Naive B cell (primary cell): ENCODE results near the gene LKAAEAR1. TPM values are rescaled to one million over a fixed set of nuclear protein-coding genes. Genes with fewer than 3 reads are reported as not detected.

Experiments used
- ATAC-seq, 2 donors: fragments of 150-1000 bp; cut with Tn5 transposase; 2 replicates each; pipeline ENCODE4 v1.10.0; 2021; ENCODE audit warnings: low read depth in 2 of 2, mild to moderate bottlenecking in 2 of 2, moderate library complexity in 2 of 2
- DNase-seq: peaks from one replicate; pipeline ENCODE4 v3.0.0; 2022
- H3K27ac Mint-ChIP-seq, 6 donors: one replicate each; pipeline ENCODE4 v1.8.0; 2020 to 2022; ENCODE audit warnings: mild to moderate bottlenecking in 6 of 6, mixed read lengths in 6 of 6, moderate library complexity in 5 of 6, inconsistent platforms in 2 of 6
- H3K27me3 Mint-ChIP-seq, 3 donors: one replicate each; pipeline ENCODE4 v1.8.0; 2021 to 2022; ENCODE audit warnings: mixed read lengths in 3 of 3, mild to moderate bottlenecking in 1 of 3
- H3K36me3 Mint-ChIP-seq, 2 donors: one replicate each; pipeline ENCODE4 v1.8.0; 2020 to 2022; ENCODE audit warnings: mixed read lengths in 2 of 2, inconsistent platforms in 1 of 2, mild to moderate bottlenecking in 1 of 2
- H3K4me1 Mint-ChIP-seq, 3 donors: one replicate each; pipeline ENCODE4 v1.8.0; 2020 to 2022; ENCODE audit warnings: mixed read lengths in 3 of 3, inconsistent platforms in 1 of 3, mild to moderate bottlenecking in 1 of 3, moderate library complexity in 1 of 3
- H3K4me3 Mint-ChIP-seq, 8 donors: one replicate each; pipeline ENCODE4 v1.8.0; 2020 to 2022; ENCODE audit warnings: mild to moderate bottlenecking in 8 of 8, mixed read lengths in 8 of 8, moderate library complexity in 8 of 8, inconsistent platforms in 2 of 8
- H3K9me3 Mint-ChIP-seq, 7 donors: one replicate each; pipeline ENCODE4 v1.8.0; 2020 to 2022; ENCODE audit warnings: mixed read lengths in 7 of 7, mild to moderate bottlenecking in 5 of 7, inconsistent platforms in 2 of 7, moderate library complexity in 1 of 7
- polyA plus RNA-seq, 6 donors: library from polyadenylated mRNA; unstranded; fragments of 300-500 nt; fragmentation: Illumina TruSeq; gene quantifications; one replicate each; pipeline ENCODE4 v1.2.3, GENCODE V29; 2021; ENCODE audit warnings: low read depth in 6 of 6

Gene LKAAEAR1
- polyA plus RNA-seq, 6 donors from 2014 or later = 0.47 TPM; not detected in 5

- DNase-seq = no peak
- H3K27ac Mint-ChIP-seq = no peak overlapping the region
- no peaks in the 10 kb centered on the region for H3K9me3 Mint-ChIP-seq
- H3K36me3 Mint-ChIP-seq = no peaks in the 10 kb centered on the region
- no peak for ATAC-seq
- H3K4me1 Mint-ChIP-seq = peaks cover 9 to 15% (median 10%) of the 10 kb centered on the region in 3 donors
- H3K27me3 Mint-ChIP-seq = peaks cover 19 to 77% (median 62%) of the 10 kb centered on the region in 3 donors
- peak overlapping the region in 7 of 8 donors; percentile 15 to 64 (median 44) for H3K4me3 Mint-ChIP-seq
These were observed 33.8 kb downstream of the LKAAEAR1 start for GRCh38 chr20:64050261-64051032.

DNA sequence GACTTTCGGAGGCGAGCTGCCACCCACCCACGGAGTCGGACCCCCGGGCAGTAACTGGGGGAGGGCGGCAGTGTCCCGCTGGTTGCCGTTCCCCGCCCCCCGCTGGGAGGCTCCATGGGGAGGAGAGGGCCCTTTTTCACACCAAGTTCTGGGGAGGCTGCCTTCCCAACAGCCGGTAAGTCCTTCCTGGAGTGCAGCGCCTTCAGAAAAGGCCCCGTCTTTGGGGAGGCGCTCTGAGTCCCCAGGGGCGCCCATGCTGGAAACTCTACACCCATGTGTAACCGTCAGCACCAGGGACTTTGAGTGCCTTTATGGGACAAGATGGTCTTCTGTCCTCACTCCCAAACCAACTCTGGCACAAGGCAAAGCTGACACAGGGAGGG is 34.3 kb downstream of the LKAAEAR1 start:
- no peak for ATAC-seq
- no peaks in the 10 kb centered on the region for H3K9me3 Mint-ChIP-seq
- no peak for DNase-seq
- H3K4me1 Mint-ChIP-seq = peaks cover 5 to 10% (median 7%) of the 10 kb centered on the region in 3 donors
- no peak overlapping the region for H3K27ac Mint-ChIP-seq
- H3K4me3 Mint-ChIP-seq = peak overlapping the region in 7 of 8 donors; percentile 8 to 75 (median 62)
- H3K27me3 Mint-ChIP-seq = peaks cover 19 to 77% (median 62%) of the 10 kb centered on the region in 3 donors
- no peaks in the 10 kb centered on the region for H3K36me3 Mint-ChIP-seq

DNA sequence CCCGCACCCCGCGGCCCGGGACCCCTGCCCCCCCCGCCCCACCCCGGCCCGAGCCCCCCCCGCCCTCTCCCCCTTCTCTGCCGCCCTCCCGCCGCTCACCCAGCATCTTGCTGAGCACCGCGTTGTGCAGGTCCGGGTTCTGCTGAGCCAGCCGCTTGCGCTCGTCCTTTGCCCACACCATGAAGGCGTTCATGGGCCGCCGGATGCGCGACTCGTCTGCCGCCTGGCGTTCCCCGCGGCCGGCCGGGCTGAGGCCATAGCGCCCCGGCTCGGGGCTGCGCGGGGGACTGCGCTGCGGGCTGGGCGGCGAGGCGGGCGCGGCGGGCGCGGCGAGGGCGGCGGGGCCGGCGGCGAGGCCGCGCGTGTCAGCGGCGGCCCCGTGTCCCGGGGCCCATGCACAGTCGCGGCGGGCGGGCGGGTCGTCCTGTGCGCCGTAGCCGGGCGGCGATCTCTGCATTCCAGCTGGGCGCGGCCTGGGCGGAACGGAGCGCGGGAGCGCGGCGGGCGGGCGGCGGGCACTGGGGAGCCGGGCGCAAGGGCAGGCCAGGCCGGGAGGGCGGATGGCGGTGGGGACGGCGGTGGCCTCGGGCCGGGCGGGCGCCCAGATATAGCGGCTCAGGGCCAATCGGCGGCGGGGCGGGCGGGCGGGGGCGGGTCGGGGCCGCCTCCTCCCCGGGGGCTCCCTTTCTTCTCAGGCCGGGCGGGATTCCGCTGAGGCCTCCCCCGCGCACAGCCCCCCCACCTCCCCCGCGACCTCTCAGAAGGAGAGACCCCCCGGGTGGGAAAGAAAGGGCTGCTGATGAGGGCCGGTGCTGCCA is 34.9 kb downstream of the LKAAEAR1 start, which contains the start of gene SOX18:
Gene SOX18 (minus strand): TSS at position 580 of the 818 bp plus-strand sequence. CDS start 123 bp downstream, at position 457.
- H3K36me3 Mint-ChIP-seq = no peaks in the 10 kb centered on the region
- peaks cover 7 to 14% (median 9%) of the 10 kb centered on the region in 3 donors for H3K4me1 Mint-ChIP-seq
- H3K27ac Mint-ChIP-seq = no peak within 1 kb of the TSS
- peaks cover 24 to 78% (median 68%) of the 10 kb centered on the region in 3 donors for H3K27me3 Mint-ChIP-seq
- H3K9me3 Mint-ChIP-seq = no peaks in the 10 kb centered on the region
- H3K4me3 Mint-ChIP-seq = peak within 1 kb of the TSS in 7 of 8 donors; percentile 35 to 75 (median 64)
- ATAC-seq = peak; percentile 59 to 67
- no peak for DNase-seq

GRCh38 chr20:64048402-64049044 is 35.7 kb downstream of the LKAAEAR1 start:
- H3K4me1 Mint-ChIP-seq = peaks cover 7 to 18% (median 7%) of the 10 kb centered on the region in 3 donors
- no peaks in the 10 kb centered on the region for H3K9me3 Mint-ChIP-seq
- ATAC-seq (peak in 1 of 2 donors; percentile 10), DNase-seq (no peak)
- H3K27me3 Mint-ChIP-seq = peaks cover 27 to 71% (median 64%) of the 10 kb centered on the region in 3 donors
- H3K36me3 Mint-ChIP-seq = no peaks in the 10 kb centered on the region
- no peak overlapping the region for H3K27ac Mint-ChIP-seq
- H3K4me3 Mint-ChIP-seq = peak overlapping the region in 1 of 8 donors; percentile 55

DNA sequence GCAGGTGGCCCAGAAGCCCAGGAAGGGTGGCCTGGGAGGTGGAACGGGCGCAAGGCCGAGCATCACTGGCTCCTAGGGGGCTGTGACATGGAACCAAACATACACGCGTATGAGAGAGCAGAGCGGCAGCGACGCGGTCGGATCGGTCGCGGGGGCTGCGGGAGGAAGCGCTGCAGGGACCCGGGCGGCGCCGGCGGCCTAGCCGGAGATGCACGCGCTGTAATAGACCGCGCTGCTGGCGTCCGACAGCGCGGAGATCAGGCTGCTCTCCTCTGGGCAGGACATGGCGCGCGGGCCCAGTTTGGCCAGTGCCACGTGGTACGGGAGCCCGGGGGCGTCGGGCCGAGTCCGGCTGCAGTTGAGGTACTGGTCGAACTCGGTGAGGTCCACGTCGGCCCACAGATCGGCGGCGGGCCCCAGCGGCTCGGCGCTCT is 36.2 kb downstream of the LKAAEAR1 start:
- peak overlapping the region in 3 of 8 donors; percentile 22 to 55 (median 47) for H3K4me3 Mint-ChIP-seq
- peak overlapping the region in 2 of 6 donors; percentile 43 to 69 for H3K27ac Mint-ChIP-seq
- H3K27me3 Mint-ChIP-seq = peaks cover 26 to 66% (median 58%) of the 10 kb centered on the region in 3 donors
- H3K9me3 Mint-ChIP-seq = no peaks in the 10 kb centered on the region
- no peak for ATAC-seq
- no peaks in the 10 kb centered on the region for H3K36me3 Mint-ChIP-seq
- H3K4me1 Mint-ChIP-seq = peaks cover 7 to 13% (median 7%) of the 10 kb centered on the region in 3 donors
- DNase-seq = no peak

- Mint-ChIP-seq H3K27me3 (peaks cover 26 to 59% (median 52%) of the 10 kb centered on the region in 3 donors), H3K27ac (peak overlapping the region in 2 of 6 donors; percentile 11 to 76), H3K4me3 (peak overlapping the region in 2 of 8 donors; percentile 64 to 71), H3K4me1 (peaks cover 7 to 16% (median 7%) of the 10 kb centered on the region in 3 donors), H3K36me3 (no peaks in the 10 kb centered on the region), H3K9me3 (no peaks in the 10 kb centered on the region)
- no peak for ATAC-seq
- no peak for DNase-seq
These were observed 37.2 kb downstream of the LKAAEAR1 start for GRCh38 chr20:64047046-64047389.

- Mint-ChIP-seq H3K27ac (no peak overlapping the region), H3K36me3 (no peaks in the 10 kb centered on the region), H3K4me3 (no peak overlapping the region), H3K27me3 (peaks cover 26 to 44% (median 41%) of the 10 kb centered on the region in 3 donors), H3K4me1 (peaks cover 7 to 25% (median 11%) of the 10 kb centered on the region in 3 donors), H3K9me3 (no peaks in the 10 kb centered on the region)
- no peak for DNase-seq
- no peak for ATAC-seq
These were observed 38.7 kb downstream of the LKAAEAR1 start for GRCh38 chr20:64045346-64046011.

DNA sequence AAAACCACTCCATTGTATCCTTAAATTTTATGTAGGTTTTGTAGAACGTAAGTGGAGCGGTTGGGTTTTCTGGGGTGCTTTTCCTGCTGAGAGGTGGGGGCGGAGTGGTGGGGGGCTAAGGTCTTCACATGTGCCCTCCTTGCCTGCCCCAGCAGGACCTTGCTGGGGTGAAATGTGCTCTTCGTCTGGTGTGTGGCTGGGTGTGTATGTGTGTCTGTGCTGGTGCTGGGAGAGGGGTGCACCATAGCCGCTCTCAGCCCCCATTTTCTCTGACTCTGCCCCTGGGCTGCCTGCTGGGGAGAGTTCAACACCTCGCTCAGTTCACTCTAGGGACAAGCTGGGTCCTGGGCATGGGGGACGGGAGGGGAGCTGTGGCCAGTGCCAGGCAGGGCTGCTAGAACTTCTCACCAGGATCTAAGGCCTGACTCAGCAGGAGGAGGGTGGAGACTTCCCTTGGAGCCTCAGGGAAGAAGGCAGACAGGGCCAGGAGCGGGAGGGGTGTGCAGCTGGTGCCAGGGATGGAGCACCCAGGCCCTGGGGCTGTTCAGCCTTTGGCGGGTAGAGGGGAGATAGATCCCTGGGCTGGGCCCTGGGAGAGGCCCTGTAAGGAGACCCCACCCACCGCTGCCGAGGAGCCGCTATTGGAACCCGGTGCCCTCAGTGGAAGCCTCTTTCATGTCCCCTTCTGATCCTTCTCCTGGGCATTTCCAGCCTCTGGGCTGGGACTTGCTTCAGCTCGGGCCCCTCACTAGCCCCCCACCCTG is 39.5 kb downstream of the LKAAEAR1 start:
- H3K9me3 Mint-ChIP-seq = no peaks in the 10 kb centered on the region
- ATAC-seq (no peak), DNase-seq (no peak)
- H3K36me3 Mint-ChIP-seq = no peaks in the 10 kb centered on the region
- peaks cover 26 to 48% (median 46%) of the 10 kb centered on the region in 3 donors for H3K27me3 Mint-ChIP-seq
- peak overlapping the region in 1 of 6 donors; percentile 47 for H3K27ac Mint-ChIP-seq
- H3K4me3 Mint-ChIP-seq = peak overlapping the region in 2 of 8 donors; percentile 11 to 51
- peaks cover 6 to 32% (median 15%) of the 10 kb centered on the region in 3 donors for H3K4me1 Mint-ChIP-seq

DNA sequence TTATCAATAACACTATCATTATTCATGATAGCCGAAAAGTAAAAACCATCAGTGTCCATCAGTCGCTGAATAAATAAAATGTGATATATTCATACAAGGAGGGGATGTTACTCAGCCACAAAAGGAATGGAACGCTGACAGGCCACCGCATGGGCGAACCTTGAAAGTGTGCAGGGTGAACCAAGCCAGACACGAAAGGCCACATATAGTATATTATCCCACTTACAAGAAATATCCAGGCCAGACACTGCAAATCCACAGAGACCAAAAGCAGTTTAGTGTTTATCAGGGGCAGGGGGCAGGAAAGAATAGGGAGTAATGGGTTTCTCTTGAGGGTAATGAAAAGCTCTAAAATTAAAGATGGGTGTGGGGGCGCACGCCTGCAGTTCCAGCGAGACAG is 40.4 kb downstream of the LKAAEAR1 start:
- H3K9me3 Mint-ChIP-seq = no peaks in the 10 kb centered on the region
- DNase-seq (no peak), ATAC-seq (no peak)
- H3K4me1 Mint-ChIP-seq = peaks cover 6 to 34% (median 15%) of the 10 kb centered on the region in 3 donors
- peak overlapping the region in 4 of 8 donors; percentile 18 to 72 (median 37) for H3K4me3 Mint-ChIP-seq
- H3K36me3 Mint-ChIP-seq = no peaks in the 10 kb centered on the region
- H3K27ac Mint-ChIP-seq = no peak overlapping the region
- peaks cover 22 to 46% (median 43%) of the 10 kb centered on the region in 3 donors for H3K27me3 Mint-ChIP-seq

DNA sequence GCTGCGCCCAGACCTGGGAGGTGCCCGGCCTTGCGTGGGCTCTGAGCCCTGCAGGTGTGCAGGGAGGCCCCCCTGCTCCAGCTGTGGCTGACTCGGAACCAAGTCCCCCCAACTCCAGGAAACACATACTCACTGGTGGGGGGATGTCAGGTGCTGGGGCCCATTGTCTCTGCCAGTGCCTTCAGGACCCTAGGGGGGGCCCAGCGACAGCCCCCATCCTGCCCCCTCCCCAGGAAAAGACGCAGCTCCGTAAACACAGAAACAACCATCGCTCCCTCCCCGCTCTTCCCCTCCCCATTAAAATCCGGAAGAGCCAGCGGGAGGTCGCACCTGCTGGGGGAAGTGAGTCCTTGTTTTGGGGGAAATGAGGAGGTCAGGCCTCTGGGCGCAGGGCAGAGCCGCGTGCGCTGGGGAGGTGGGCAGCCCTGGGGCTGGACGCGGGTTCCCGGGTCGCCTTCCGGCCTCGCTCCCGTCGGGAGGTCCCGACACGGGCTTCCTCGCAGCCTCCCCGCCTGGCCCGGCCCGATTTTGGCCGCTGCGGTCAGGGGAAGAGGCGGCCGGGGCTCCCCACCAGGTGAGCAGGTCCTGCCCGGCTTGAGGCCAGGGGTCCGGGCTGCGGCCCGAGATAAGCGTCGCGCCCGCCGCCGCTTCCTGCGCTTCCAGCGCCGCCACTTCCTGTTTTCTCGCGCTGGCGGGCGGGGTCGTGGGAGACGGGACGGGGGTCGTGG is 42.0 kb downstream of the LKAAEAR1 start:
- Mint-ChIP-seq H3K4me3 (peak overlapping the region in 7 of 8 donors; percentile 70 to 89 (median 78)), H3K4me1 (peaks cover 8 to 42% (median 18%) of the 10 kb centered on the region in 3 donors), H3K9me3 (no peaks in the 10 kb centered on the region), H3K27me3 (peaks cover 22 to 43% (median 39%) of the 10 kb centered on the region in 3 donors), H3K27ac (no peak overlapping the region), H3K36me3 (no peaks in the 10 kb centered on the region)
- ATAC-seq (no peak), DNase-seq (no peak)

DNA sequence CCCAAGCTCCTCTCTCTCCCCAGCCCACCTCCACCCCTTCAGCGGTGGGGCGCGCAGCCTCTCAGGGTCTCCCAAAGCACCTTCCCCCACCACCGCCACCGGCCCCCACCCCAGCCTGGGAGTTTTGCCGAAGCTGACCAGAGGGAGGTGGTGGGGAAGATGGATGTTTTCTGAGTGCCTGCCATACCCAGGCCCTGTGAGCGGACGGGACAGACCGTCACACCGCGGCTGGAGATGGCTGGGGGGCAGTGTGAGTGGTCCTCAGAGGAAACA is 42.5 kb downstream of the LKAAEAR1 start:
- peaks cover 22 to 43% (median 34%) of the 10 kb centered on the region in 3 donors for H3K27me3 Mint-ChIP-seq
- H3K4me1 Mint-ChIP-seq = peaks cover 8 to 44% (median 20%) of the 10 kb centered on the region in 3 donors
- H3K27ac Mint-ChIP-seq = peak overlapping the region in 1 of 6 donors; percentile 32
- no peaks in the 10 kb centered on the region for H3K9me3 Mint-ChIP-seq
- DNase-seq = no peak
- H3K4me3 Mint-ChIP-seq = peak overlapping the region in 7 of 8 donors; percentile 22 to 88 (median 76)
- ATAC-seq = no peak
- no peaks in the 10 kb centered on the region for H3K36me3 Mint-ChIP-seq
